ENCODE results near the gene SEMA4D.

Gene SEMA4D

GRCh38 chr9:89497978-89498851 lies at the start of gene SEMA4D:
SEMA4D (minus strand) TSS chr9:89498113; CDS start chr9:89405456, 92,657 bp downstream.
- H3K4me3 ChIP-seq (ENCODE audit: low read depth, low read length) = peak within 1 kb of the TSS; percentile 96
- TF ChIP-seq, protein P1, sequence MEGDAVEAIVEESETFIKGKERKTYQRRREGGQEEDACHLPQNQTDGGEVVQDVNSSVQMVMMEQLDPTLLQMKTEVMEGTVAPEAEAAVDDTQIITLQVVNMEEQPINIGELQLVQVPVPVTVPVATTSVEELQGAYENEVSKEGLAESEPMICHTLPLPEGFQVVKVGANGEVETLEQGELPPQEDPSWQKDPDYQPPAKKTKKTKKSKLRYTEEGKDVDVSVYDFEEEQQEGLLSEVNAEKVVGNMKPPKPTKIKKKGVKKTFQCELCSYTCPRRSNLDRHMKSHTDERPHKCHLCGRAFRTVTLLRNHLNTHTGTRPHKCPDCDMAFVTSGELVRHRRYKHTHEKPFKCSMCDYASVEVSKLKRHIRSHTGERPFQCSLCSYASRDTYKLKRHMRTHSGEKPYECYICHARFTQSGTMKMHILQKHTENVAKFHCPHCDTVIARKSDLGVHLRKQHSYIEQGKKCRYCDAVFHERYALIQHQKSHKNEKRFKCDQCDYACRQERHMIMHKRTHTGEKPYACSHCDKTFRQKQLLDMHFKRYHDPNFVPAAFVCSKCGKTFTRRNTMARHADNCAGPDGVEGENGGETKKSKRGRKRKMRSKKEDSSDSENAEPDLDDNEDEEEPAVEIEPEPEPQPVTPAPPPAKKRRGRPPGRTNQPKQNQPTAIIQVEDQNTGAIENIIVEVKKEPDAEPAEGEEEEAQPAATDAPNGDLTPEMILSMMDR (IDR thresholded peaks at IDR 0.05; ENCODE audit: insufficient read depth, low read depth, low read length, missing control alignments) = no peak

GRCh38 chr9:89547000-89547399 lies 49.1 kb upstream of the SEMA4D start:
- DNase-seq (ENCODE audit: low read depth) = no peak
- H3K4me3 ChIP-seq (ENCODE audit: low read depth, low read length) = no peak overlapping the region
- TF ChIP-seq, protein P1 (IDR thresholded peaks at IDR 0.05; ENCODE audit: insufficient read depth, low read depth, low read length, missing control alignments) = no peak

More at GRCh38 chr9:89497978-89498851, at the start of gene SEMA4D:
- peak; percentile 77 for DNase-seq (ENCODE audit: low read depth)

DNA sequence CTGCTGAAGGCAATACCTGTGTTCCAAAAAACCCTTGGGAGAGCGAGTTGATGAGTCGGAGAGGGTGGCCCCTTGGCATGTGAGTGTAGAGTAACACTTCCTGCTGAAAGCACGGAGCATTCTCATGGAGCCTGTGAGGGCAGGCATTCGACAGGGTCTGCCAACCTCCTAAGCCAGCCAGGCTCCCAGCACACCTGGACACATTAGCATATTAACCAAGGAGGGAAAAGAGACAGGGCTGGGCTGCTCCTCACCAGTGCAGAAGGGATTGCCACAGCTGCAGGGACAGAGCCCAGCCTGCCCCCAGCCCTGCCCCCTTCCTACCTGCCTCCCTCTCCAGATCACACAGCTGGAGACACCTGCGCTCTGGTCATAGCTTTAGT lies 46.4 kb upstream of the SEMA4D start:
- TF ChIP-seq, protein P1 (IDR thresholded peaks at IDR 0.05; ENCODE audit: insufficient read depth, low read depth, low read length, missing control alignments) = no peak
- no peak overlapping the region for H3K4me3 ChIP-seq (ENCODE audit: low read depth, low read length)
- no peak for DNase-seq (ENCODE audit: low read depth)

DNA sequence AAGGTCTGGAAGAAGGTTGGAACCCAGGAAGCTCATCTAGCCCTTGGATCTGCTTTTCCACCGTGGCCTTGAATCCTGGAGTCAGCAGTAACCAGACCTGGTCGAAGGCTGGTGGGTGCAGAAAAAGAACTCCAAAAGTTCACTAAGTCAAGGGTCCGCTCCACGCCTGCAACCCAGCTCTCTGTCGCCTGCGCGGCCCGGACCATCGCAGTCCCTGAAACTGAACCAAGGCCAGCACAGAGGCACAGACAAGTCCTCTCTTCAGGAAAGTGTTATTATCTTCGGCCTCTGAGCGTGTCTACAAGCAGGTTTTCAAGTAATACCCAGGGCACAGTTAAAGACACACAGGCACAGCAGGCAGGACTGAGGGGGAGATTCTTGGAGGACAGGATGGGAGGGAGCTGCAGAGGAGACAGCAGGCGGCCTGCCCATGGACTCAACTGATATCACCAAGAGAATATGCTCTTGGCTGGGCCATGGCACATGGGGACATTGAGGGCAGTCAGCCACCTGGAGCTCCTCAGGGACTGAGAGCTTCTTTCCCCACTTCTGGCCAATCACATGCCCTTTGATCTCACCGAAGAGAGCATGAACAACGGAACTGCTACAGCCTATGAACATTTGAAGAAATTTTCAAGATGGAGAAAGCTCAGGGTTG lies 45.8 kb upstream of the SEMA4D start:
- TF ChIP-seq, protein P1 (IDR thresholded peaks at IDR 0.05; ENCODE audit: insufficient read depth, low read depth, low read length, missing control alignments) = no peak
- no peak for DNase-seq (ENCODE audit: low read depth)
- H3K4me3 ChIP-seq (ENCODE audit: low read depth, low read length) = no peak overlapping the region

DNA sequence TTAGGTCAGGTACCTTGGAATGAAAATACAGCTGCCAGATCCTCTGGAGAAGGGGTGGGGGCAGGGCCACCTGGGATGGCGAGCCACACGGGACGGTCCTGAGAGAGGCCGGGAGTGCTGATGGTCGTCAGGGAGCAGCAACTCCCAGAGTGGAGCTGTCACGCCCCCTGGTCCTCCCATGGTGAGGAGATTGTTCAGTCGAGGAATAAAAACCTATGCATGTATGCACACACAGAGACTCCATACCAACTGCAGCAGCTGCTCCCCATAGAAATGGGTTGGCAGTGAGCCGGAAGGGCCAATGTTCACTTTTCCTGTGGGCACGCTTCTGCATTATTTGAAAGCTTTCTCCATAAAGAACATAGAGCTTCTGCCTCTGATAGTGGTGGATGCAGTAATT lies 45.2 kb upstream of the SEMA4D start:
- no peak for DNase-seq (ENCODE audit: low read depth)
- H3K4me3 ChIP-seq (ENCODE audit: low read depth, low read length) = no peak overlapping the region
- TF ChIP-seq, protein P1 (IDR thresholded peaks at IDR 0.05; ENCODE audit: insufficient read depth, low read depth, low read length, missing control alignments) = no peak

GRCh38 chr9:89542401-89543021 lies 44.6 kb upstream of the SEMA4D start:
- DNase-seq (ENCODE audit: low read depth) = peak; percentile 55
- TF ChIP-seq, protein P1 (IDR thresholded peaks at IDR 0.05; ENCODE audit: insufficient read depth, low read depth, low read length, missing control alignments) = no peak
- H3K4me3 ChIP-seq (ENCODE audit: low read depth, low read length) = no peak overlapping the region
